NOMO-1 treated with DMSO at 0.1 percent for 48 hours (cell line): ENCODE results near the gene DLX2.
A peak's percentile ranks its signal among the peaks of the same experiment; 100 is the strongest.

Experiments
- DNase-seq: peaks from one replicate; lab custom pipeline; 2025; ENCODE audit not compliant: unreplicated experiment; lab: John Stamatoyannopoulos, UW

DLX2 gene

DNA sequence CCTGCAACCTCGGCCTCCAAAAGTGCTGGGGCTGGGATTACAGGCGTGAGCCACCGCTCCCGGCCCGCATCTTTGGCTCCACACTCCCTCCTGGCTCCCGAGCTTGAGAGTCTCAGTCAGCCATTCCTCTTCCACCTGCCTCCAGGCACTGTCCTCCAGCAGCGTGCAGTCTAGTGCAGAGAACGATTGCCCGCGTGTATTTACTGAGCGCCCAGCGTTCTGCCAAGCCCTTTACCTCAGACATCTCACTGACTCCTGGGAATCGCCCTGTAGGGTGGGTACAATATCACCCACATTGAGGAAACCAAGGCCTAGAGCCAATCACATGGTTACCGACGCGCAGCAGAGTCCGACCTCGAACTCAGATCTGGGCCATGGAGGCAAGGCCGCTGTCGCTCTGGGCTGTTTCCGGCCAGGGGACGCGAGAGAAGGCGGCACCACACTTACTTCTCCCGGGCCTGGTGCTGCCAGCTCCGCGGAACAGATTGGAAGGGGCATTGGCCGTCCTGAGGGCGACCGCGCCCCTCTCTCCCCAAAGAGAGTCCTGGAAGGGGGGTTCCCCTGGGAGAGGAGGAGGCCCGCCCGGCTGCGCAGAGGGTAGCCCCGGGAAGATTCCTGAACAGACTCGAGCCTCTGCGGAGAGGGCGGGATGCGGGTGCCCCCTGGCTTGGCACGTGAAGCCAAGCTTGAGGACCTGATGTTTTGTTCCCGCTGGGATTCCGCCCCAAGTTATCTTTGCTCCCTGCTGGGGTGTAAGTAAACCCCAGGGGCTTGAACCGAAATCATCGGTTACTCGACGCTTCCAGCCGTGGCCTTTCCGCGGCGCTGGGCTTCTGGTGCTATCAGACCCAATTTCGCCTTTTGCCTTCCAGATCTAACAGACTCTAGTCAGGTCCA, 5.2 kb upstream of the DLX2 start:
- DNase-seq: no peak

DNA sequence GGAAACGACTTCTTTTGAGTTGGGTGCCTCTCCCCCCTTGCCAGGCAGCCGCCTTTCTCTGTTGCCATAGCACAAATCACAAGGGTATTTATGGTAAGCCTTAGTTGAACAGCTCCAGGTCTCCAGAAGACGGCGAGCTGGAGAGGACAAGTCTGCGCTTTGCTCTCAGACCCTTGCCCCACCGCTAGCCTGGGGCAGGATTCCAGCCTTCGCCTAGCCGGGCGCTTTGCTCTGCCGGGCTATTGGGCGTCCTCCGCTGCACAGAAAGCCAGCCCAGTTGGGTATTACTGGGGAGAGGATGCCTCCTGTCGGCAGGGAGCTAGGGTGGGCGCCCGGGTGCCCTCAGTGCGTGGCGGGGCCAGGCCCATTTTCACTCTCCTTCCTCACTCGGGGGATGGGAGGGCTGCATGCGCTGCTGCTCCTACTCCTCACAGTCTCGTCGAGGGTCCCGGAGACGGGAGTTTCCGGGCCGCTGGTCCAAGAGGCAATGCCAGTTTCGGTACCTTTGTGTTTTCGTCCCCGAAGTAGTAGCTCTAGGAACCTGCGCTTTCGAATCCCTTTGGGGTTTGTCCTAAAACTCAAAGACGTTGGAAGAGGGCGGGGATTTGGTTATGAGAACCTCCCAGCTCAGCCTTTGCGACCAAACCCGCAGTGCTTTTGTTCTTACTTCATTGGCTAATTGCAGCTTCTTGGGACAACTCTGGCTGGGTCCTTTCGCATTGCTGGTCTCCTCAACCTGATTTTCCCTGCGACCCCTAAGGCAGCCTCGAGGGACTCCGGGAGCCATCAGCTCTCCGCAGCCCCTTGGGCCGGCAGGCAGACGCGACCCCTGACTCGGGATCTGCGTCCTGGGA, 3.6 kb upstream of the DLX2 start:
- DNase-seq: peak; percentile 71

DNA sequence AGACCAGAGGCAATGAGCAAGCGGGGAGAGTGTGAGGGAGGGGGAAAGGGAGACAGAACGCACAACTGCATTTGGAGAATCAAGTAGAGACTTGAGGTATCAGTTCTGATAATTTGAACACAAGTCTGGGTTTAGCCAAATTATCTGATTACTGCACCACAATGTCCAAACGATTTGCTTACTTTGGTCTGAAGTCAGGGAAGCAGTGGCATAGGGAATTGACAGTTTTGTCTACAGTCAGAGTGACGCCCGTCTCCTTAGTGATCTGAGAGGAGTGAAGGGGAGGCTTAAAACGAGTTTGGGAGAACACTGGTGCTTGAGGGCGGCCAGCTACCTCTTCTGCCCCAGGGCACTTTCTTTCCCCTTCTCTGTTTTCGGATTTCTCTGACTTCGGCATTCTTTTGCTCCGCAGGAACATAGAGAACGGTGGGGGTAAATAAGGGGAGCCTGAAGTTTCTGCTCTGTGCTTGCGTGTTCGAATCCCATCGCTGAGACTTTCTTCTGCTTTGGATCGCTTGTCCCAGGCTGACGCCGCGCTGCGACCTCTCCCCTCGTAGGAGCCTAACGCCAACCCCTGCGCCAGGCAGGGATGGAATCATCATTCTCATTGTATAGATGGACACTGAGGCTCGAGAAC, 2.9 kb upstream of the DLX2 start:
- no peak for DNase-seq

DNA sequence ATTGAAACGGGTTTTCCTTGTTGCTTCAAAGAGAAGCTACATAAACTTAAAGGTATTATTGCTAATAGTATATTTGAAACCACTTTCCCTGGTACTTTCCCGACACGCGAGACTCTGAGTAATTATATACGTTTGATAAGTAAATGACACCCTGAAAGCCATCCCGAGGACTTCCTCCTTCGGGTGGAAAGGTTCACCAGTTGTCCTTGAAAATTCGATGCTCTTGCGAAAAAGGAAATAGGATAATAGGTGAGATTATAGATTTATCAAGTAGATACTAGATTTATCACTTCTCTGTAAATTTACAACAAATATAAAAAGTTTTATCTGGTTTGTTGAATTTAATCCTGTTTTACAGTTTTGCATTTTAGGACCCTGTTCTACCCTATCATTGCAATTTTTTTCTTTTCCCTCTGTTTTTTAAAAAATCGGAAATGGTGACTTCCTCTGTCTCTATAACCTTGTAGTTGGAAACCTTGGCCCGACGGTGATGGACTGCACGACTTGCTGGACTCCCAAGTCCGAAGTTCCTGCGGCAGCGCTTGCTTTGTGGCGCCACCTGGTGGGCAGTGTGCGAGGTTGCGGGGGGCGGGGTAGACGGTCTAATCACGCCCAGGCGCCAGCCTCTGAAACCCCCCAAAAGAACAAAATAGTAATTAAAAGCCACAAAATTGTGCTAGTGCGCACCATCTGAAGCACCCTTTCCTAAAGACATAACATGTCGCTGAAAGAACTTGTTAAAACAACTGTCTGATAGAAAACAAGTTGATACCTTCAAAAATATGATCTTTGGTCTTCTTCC, 972 bp upstream of the DLX2 start:
- peak; percentile 58 for DNase-seq

DNA sequence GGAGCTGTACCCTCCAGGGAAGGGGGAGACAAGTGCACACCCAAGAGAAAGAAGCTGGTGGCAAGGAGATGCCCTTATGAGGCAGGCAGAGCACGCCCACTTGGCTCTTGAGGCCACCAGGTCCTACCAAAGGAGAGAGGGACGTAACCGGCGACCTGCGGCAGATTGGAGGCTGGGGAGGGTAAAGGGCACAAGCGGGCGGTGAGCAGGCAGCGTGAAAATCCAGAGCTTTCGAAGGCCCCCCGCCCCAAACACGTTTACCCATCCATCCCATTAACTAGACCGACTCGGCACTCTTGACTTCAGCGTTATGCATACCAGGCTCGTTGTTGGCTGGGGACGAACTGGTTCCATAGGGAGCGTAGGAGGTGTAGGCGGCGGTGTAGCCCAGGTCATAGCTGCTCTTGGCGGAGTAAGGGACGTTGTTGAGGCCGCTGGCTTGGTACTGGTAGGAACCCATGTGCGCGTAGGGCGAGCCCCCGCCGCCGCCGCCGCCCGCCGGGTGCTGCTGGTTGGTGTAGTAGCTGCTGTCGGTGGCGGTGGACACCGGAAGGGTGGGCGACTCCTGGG, 794 bp downstream of the DLX2 start:
- no peak for DNase-seq

DNA sequence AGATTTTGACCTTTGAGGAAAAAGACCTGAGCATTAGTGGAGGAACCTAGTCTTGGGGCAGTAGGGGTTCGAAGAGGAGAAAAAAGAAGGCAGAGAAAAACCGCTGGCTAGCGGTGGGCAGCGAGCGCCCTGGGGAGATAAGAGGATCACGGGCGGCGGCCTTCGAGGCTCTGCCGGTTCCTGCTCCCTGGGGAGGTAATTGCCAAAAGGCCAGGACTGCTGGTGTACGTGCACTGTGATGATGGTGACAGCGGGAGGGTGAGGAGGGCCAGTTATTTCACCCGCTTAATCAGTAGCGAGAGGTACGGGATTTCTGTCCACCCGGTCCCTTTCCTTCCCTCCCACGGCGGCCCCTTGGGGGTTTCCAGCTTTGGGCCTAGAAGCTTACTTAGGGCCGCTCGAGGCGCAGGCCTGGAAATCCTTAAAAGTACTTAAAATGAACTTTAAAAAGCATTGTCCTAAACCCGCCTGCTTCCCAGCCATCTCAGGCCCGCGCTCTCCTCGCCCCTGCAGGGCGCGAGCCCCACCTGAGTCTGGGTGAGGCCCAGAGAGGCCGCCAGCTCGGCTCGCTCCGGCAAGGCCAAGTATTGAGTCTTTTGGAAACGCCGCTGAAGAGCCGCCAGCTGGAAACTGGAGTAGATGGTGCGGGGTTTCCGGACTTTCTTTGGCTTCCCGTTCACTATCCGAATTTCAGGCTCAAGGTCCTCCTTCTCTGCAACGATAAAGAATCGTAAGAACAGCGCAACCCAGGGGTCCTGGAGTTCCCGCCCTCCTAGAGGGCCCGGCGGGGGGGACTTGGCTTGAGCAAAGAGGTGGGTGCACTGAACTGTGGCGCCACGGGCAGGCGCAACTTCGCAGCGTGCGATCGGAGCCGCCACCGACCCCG, 1.5 kb downstream of the DLX2 start:
- no peak for DNase-seq

DNA sequence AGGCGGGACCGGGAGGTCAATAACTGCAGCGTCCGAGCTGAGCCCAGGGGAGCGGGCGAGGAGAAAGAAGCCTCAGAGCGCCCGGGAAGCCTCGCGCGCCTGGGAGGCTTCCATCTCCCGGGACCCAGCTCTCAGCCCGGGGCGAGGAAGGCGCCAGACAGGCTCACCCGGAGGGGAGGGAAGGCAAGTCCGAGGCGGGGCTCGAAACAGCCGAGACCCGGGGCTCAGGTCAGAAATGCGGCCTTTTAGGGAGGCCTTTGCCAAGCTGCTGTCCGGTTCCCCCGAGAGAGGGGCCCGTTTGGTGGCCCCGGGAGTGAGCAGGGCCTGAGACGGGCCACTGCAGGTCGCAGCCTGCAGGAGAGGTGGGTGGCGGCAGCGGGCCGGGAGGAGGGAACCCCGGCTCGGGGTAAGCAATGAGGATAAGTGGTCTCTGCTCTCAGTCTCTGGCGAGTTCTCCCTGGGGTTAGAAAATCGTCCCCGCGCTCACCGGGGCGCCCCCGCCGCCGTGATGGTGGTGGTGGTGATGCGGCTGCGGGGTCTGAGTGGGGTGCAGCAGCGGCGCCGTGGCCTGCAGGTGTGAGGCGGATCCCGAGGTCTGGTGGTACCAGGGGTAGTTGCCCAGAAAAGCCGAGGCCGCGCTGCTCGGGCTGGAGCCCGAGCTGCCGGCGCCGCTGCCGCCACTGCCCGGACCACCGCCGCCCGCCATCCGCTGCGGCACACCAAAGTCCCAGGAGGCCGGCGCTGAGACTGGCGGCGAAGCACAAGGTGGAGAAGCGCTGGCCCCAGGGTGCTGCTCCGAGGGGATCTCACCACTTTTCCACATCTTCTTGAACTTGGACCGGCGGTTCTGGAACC, 2.4 kb downstream of the DLX2 start:
- no peak for DNase-seq

DNA sequence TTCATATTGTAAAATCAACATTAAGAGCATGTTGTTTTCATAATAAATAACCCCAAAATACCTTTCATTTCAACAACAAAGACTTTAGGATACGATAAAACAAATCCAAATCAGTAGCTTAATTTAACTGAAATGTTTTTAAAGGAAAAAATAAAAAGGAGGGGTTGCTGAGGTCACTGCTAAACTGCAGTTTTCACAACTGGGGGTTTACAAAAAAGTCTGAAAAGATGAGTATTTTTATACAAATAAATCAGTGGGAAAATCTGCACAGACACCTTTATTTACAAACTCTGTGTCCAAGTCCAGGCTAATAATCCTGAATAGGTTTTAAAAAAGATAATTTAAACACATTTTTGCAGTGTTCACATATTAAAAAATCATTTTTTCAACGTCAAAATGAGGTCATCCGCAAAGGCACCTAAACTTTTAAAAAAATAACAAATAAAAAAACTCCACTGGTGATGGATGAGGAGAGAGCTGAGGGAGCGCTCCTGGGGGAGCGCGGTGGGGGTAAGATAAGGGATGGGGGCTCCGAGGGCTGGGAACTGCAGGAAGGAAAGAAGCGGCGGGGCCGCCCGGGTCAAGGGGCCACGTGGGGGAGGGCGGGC, 3.1 kb downstream of the DLX2 start:
- no peak for DNase-seq

DNA sequence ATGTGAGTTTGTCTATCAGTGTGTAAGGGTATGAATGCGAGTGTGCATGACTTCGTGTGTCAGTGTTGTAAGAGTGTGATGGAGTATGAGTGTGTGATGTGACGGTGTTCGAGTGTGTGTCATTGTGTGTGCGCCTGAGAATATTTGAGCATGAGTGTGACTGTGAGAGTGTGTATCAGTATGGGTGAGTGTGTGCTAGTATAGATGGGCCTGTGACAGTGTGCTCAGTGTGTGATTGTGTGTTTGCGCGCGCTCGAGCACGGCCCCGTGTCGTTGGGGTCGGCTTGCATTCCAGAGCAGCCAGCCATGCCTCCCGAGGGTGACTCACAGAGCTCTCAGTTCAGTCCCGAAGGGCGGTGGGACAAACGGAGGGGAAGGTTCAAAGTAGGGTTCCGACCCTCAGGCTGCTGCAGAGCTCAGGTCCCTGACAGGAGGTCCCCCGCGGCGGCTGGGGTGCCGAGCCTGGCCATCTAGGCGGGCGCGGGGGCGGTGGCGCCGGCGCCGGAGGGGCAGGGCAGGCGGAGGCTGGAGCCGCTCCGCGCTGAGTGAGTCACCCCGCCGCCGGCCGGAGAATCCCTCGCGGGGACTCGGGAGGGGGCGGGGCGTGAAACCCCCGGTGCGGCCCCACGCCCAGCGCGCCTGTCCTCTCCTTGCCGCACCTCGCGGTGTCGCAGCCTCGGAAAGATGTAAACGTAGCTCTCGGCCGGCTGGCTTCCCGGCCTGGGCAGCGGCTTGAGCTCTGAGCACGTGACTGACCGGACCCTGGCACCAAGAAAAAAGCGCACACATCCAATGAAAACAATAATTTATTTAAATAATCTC, 3.8 kb downstream of the DLX2 start:
- DNase-seq: no peak

DNA sequence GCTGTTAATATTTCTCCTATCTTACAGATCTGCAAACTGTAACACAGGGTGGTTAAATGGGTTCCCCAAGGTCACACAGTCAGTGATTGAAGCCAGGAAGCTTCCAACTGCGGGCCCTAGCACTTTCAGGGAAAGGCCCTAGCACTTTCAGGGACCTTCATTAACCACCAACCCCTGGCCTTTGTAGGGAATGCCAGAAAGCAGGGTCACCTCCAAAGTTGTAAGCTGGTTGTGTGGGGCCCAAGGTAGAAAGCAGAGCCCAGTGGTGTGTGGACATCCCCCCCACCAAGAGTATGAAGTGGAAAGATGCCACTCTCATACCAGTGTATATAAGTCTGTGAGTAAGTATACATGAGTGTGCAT, 4.4 kb downstream of the DLX2 start:
- no peak for DNase-seq

DNA sequence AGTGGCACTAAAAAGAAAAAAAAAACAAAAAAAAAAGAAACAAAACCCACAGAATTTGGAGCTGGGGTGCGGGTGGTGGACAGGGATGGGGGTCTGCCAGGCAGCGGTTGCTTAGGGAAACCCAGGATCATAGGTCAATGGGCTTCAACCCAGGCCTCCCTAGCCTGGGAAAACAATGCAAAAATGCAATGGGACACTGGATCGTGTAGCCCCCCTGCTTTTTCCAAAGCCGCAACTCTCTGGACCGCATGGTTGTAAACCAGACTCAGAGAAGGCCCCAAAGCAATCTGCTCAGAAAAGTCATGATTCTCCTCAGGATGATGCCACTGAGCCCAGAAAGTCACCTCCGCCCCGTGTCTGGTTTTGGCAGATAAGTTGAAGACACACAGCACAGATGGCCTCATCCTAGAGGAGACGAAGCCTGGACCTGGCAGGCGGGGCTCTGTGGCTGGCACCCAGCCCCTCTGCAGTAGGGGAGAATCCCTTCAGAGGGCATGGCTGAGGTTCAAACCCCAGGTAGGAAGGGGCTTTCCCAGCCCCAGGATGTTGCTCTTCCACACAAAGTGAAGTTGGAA, 5.1 kb downstream of the DLX2 start:
- DNase-seq: no peak

DNA sequence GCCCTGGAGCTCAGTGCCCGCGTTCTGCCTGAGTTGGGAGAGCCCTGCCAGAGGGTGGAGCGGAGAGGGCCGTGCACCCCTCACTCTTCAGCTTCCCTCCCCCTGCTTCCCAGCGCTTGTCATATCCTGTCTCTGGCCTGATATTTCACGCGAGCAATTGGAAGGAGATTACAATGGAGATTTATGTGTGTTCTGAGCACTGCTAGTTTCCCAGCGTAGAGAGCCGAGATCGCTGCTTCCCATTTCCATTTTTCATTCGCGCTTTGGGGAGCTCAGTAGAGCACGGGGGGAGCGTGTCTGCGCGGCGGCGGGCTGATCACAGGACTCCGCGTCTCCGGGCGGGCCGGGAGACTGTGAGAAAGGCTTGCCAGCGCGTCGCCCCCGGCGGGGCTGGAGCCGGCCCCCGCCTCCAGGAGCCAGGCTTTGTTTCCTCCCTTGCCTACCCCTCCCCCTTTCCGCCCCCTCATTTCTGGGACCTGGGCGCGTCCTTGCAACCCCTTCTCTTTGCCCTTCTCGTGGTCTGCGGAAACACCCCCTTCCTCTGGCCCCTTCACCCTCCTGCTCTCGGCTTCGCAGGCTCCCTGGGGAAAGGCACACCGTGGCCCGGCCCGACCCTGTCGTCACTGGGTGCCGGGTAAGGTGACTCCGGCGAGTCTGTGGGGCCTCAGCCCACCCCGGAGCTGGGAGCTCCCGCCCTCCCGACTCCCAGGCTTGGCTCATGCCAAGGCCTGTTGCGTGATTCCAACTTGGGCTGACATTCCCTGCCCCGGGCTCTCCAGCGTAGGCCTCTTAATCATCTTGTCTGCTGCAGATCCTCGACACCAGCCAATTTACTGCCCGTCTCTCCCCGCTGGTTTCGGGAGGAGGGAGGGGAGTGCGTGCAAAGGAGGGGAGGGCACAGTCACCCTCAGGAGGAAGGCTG, 5.8 kb downstream of the DLX2 start:
- DNase-seq: no peak

DNA sequence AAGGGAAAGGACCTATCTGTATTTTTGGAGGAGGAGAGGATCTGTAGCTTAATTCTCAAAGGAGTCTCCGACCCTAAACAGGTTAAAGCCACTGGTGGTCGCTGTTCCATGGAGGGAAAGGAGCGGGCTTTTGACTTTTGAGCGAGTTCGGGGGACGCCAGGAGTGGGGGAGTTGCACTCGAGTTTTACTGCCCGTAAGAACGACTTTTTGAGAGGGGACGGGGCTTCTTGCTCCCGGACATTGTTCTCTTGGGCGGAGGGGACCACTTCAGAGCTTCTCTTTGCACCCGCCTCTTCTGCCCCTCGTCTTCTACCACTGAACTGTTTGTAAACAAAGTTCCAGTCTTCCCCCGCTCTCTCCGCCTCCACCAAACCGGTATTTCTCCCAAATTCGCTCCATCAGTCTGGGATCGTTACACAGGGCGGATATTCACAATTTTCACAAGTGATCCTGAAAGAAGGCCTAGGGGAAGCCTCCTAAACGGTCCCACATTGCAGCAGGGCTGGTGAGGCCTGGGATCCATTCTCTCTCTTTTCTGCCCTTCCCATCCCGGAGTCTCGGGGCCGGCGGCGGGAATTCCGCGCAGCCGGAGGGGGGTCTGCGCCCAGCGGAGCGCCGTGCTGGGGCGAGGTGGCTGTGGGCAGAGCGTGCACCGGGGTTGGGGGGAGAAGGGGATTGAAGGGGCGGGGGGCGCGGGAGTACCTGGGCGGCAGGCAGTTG, 6.6 kb downstream of the DLX2 start:
- no peak for DNase-seq

DNA sequence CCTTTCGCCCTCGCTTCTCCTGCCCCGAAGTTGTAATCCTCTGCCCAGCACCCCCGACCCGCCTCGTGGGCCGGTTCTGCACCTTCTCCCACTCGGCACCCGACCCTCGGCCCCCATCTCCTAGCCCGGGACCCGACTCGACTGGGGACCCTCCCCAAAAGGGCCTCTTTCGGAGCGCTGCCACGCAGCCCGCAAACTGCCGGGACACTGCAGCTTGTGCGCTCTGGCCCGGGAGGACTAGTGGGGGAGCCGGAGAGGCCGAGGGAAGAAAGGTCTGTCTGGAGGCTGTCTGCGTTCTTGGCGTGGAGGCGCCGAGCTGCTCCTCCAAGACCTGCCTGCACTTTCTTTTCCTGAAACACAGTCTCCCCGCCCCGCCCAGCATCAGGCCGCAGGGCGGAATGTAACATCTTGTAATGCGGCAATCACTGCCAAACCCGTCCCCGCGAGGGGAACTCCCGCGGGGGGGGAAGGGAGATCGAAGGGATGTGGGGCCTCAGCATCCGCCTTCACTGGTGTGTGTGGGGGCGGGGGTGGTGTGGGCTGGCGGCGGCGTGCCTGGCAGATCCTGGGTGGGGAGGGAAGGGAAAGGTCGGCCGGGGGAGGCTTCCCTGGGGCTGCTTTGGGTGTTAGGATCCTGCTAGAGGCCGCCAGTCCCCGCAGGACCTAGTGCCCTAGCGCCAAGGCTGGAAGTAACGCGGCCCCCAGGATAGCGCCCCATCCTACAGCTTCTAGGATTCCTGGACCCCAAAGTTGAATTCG, 7.4 kb downstream of the DLX2 start:
- DNase-seq: peak; percentile 48
